ENCODE results near the gene TFPI.

The TFPI gene

DNA sequence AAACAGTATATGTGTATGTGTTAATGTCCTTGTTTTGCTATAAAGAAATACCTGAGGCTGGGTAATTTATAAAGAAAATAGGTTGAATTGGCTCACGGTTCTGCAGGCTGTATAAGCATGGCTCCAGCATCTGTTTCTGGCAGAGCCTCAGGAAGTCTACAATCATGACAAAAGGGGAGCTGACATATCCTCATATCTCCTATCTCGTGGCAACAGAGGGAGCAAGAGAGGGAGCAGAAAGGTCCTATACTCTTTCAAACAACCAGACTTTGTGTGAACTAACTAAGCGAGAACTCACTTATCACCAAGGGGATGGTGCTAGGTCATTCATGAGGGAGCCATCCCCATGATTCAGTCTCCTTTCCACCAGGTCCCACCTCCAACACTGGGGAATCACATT is 119.2 kb downstream of the TFPI start:
- no peak overlapping the region for H3K4me3 ChIP-seq (replicated peaks in 1 of 2; ENCODE audit: low read depth in 2 of 2, low read length in 2 of 2)
- TF ChIP-seq, protein P1, sequence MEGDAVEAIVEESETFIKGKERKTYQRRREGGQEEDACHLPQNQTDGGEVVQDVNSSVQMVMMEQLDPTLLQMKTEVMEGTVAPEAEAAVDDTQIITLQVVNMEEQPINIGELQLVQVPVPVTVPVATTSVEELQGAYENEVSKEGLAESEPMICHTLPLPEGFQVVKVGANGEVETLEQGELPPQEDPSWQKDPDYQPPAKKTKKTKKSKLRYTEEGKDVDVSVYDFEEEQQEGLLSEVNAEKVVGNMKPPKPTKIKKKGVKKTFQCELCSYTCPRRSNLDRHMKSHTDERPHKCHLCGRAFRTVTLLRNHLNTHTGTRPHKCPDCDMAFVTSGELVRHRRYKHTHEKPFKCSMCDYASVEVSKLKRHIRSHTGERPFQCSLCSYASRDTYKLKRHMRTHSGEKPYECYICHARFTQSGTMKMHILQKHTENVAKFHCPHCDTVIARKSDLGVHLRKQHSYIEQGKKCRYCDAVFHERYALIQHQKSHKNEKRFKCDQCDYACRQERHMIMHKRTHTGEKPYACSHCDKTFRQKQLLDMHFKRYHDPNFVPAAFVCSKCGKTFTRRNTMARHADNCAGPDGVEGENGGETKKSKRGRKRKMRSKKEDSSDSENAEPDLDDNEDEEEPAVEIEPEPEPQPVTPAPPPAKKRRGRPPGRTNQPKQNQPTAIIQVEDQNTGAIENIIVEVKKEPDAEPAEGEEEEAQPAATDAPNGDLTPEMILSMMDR (IDR thresholded peaks at IDR 0.05; ENCODE audit: low read depth, low read length): no peak
- no peak for DNase-seq (ENCODE audit: low read depth in 2 of 2)

DNA sequence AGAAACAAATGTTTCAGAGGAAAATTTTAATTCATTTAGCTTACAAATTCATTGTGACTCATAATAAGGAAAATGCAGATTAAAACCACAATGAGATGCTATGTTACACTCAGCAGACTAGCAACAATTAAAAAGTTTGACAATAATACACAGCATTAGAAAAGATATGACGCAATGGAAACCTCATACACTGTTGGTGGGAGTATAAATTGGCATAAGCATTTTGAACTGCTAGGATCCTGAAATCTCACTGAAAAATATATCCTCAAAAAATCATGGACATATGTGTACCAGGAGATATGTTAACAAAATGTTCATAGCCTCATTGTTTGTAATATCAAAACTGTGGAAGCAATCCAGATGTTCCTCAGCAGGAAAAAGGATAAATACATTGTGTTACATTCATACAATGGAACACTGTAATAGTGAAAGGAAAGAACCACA is 119.9 kb downstream of the TFPI start:
- peak; percentile 43 to 65 for DNase-seq (ENCODE audit: low read depth in 2 of 2)
- no peak overlapping the region for H3K4me3 ChIP-seq (replicated peaks in 1 of 2; ENCODE audit: low read depth in 2 of 2, low read length in 2 of 2)
- TF ChIP-seq, protein P1 (IDR thresholded peaks at IDR 0.05; ENCODE audit: low read depth, low read length): no peak

DNA sequence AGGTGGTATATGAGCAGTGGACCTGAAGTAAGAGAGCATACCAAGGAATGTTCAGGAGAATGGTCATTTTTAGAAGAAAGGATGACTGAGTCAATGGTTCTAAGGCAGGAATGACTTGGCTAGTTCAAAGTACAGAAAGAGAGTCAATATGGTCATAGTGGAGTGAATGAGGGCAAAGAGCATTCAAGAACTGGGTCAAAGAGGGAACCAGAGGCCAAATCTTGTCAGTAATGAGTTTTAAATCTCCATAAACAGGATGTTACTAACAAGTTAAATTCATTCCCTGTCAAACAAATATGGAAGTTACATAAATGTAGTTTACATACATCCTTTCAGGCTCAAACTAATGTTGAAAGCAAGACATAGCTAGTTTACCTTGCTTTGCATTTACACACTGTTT is 122.3 kb downstream of the TFPI start:
- no peak for DNase-seq (ENCODE audit: low read depth in 2 of 2)
- H3K4me3 ChIP-seq (replicated peaks in 1 of 2; ENCODE audit: low read depth in 2 of 2, low read length in 2 of 2): no peak overlapping the region
- TF ChIP-seq, protein P1 (IDR thresholded peaks at IDR 0.05; ENCODE audit: low read depth, low read length): no peak

DNA sequence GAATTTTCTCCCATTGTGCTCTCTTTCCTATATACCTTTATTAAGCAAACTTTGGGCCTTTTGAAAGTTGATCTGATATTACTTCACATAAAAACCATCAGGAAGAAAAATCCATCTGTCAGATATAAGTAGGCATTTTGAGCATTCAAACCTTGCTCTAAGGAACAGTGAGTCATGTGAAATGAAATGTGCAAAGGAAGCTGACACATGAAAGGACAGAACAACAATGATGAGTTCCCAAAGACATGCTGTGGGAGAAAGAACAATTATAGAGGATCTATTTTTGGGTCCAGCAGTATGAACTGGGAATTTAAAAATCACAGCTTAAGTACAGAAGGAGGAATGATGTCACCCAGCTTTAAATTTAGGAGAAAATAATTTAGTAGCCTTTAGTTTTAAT is 124.2 kb downstream of the TFPI start:
- DNase-seq (ENCODE audit: low read depth in 2 of 2): peak; percentile 66 to 95
- TF ChIP-seq, protein P1 (IDR thresholded peaks at IDR 0.05; ENCODE audit: low read depth, low read length): no peak

DNA sequence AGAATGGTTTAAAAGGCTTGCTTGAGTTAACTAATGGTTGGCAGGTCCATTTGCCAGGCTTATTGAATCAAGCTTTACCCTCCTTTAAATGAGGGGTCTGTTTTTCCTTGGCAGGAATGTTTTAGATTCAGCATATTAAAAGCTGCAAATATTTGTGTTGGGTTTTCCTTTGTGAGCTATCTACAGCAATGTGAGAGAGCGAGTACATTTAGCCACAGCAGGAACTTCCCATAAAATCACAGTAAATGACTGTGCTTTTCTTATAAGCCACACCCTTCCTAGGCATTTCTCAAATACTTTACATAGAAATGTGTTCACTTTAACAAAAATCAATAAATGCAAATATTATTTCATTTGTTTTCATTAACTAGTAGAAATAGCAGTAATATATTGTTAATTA is 130.1 kb downstream of the TFPI start:
- TF ChIP-seq, protein P1 (IDR thresholded peaks at IDR 0.05; ENCODE audit: low read depth, low read length): no peak
- DNase-seq (ENCODE audit: low read depth in 2 of 2): peak; percentile 32 to 80
- no peak overlapping the region for H3K4me3 ChIP-seq (replicated peaks in 1 of 2; ENCODE audit: low read depth in 2 of 2, low read length in 2 of 2)

More for the DNA sequence above, 124.2 kb downstream of the TFPI start:
- H3K4me3 ChIP-seq (replicated peaks in 1 of 2; ENCODE audit: low read depth in 2 of 2, low read length in 2 of 2): no peak overlapping the region

DNA sequence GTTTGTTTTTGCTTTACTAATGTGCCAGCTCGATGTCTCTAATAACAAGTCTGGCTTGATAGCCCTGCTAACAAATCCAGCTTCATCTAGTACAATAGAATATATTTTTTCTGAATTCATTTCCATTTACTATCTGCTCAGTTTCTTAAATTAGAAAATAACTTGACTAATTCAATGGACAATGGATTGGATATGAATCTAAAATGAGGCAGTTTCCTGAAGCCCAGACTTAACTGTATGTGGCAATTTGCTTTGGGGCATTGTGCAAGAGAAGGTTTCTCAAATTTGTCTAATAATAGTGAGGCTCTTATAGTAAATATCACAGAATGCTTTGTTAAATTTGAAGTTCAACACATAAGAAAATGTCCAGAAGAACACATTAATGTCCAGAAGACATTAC is 132.0 kb downstream of the TFPI start:
- TF ChIP-seq, protein P1 (IDR thresholded peaks at IDR 0.05; ENCODE audit: low read depth, low read length): no peak
- no peak overlapping the region for H3K4me3 ChIP-seq (replicated peaks in 1 of 2; ENCODE audit: low read depth in 2 of 2, low read length in 2 of 2)
- DNase-seq (ENCODE audit: low read depth in 2 of 2): peak; percentile 71 to 87

DNA sequence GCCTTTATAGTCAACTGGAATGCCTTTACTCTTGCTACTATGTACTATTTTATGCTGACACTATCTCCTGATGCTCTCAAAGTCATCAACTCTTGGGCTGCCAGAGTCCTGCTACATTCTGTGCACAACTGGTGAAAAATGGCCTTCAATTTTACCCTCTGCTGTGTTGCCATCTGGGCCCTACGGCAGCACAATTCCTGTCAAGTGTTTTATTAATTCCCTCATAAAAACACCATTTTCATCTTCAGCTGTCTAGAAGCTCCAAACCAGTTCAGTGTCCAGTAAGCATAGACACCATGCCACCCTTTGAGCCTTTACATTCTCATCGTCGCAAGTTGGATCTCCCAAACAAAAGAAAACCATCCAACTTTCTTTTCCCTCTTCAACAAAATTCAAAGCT is 132.7 kb downstream of the TFPI start:
- H3K4me3 ChIP-seq (replicated peaks in 1 of 2; ENCODE audit: low read depth in 2 of 2, low read length in 2 of 2): no peak overlapping the region
- TF ChIP-seq, protein P1 (IDR thresholded peaks at IDR 0.05; ENCODE audit: low read depth, low read length): no peak
- DNase-seq (ENCODE audit: low read depth in 2 of 2): no peak
